HG03064 (cell line): ENCODE measurements around the gene GOLGA1.
"Not testable (repeated sequence)": the region's sequence is repeated elsewhere in the genome, so short reads cannot be mapped to it uniquely, and the experiment has no call there.

Source experiments
- ATAC-seq: cut with Tn5 transposase; IDR thresholded peaks from one replicate; pipeline ENCODE4 v1.9.1; 2021; ENCODE audit warnings: low read depth; ENCODE audit not compliant: unreplicated experiment

Gene GOLGA1

DNA sequence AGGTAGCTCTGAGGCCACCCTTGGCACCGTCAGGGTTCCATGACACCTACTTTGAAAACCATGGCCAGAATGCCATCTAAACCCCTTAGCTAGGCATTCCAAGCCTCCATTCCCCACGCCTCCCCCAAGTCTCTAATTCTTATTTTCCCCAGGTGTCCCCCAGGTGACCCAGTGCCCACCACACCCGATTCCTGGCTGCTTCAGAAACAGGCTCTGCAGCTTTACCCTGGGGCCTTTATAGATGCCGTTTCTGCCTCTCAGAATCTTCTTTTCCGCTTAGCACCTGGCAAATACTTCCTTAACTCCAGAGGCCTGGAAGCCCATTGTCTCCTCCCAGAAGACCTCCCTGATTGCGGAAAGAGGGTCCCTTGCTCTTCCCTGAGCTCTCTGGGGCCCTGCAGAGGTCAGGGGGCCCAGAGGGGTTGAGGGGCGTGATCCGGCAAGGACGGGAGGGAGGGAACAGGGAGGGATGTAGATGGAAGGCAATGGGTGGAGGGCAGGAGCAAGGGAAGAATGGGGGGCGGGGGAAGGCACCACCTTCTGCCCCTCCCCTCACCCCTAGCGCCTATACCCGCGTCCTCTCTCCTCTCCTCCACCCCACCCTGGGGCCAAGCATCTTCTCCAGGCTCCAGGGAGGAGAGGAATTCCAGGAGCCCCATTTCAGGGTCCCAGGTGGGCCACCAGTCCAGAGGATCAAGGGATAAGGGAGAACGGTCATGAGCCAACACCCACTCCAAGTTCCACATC, 99.6 kb downstream of the GOLGA1 start:
- no peak for ATAC-seq

DNA sequence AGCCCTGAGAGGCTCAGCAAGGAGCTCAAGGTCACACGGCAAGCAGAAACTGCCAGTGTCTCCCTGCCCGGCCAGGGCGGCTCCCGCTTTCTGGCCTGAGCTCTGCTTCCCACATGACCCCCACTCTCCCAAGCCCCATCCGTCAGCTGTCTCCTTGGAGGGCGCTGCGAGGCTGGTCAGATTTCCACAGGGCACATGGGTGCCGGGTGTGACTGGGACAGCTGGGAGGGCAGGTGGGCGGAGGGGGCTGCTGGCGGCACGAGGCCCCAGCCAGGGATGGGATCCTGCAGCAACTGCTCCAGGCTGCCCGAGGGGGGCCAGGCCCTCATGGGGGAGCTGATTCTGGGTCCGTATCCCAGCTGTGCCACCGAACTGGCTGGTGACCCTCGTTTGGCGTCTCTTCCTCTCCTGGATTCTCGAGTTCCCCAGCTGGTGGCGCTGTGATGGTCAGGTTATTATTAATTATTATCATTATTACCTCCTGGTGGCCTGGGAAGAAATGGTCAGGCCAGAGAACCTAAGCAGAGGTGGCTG, 100.5 kb downstream of the GOLGA1 start:
- ATAC-seq = no peak

DNA sequence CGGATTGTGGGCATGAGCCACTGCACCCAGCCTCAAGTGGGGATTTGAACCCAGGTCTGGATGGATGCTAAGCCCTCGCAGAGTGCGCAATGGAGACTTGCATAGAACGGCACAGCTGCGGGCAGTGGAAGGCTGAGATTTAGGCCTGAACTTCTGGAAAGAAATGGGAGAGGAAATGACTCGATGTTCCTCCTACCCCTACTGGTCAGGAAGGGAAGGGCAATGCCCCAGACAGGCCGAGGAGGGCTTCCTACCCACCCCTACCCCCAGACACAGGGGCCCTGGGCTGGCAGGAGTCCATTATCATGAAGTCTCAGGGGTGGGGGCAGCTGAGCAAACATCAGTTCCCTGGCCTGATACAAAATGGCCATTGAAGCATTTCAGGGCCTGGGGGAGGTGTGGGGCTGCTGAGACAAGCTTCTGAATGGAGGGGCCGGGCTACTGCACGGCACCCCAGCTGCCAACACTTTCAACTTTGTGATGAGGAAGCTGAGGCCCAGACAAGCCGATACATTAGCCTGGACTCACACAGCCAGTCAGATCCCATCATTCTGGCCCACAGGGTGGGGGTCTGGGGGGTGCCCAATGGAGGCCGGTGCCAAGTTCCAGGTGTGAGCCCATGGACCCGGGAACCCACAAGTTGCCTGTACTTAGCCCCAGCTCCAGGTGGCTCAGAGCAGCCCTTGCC, 101.1 kb downstream of the GOLGA1 start:
- ATAC-seq = no peak

DNA sequence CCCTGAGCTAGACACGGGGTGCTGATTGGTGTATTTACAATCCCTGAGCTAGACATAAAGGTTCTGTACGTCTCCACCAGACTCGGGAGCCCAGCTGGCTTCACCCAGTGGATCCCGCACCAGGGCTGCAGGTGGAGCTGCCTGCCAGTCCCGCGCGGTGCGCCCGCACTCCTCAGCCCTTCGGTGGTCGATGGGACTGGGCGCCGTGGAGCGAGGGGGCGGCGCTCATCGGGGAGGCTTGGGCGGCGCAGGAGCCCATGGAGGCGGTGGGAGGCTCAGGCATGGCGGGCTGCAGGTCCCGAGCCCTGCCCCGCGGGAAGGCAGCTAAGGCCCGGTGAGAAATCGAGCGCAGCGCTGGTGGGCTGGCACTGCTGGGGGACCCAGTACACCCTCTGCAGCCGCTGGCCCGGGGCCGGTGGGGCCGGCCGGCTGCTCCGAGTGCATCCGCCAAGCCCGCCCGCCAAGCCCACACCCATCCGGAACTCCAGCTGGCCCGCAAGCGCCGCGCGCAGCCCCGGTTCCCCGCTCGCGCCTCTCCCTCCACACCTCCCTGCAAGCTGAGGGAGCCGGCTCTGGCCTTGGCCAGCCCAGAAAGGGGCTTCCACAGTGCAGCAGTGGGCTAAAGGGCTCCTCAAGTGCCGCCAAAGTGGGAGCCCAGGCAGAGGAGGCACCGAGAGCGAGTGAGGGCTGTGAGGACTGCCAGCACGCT, 102.2 kb downstream of the GOLGA1 start:
- not testable (repeated sequence) for ATAC-seq

DNA sequence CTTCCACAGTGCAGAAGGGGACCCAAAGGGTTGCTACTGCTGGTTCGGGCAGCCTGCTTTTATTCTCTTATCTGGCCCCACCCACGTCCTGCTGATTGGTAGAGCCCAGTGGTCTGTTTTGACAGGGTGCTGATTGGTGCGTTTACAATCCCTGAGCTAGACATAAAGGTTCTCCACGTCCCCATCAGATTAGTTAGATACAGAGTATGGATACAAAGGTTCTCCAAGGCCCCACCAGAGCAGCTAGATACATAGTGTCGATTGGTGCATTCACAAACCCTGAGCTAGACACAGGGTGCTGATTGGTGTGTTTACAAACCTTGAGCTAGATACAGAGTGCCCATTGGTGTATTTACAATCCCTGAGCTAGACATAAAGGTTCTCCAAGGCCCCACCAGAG, 102.8 kb downstream of the GOLGA1 start:
- not testable (repeated sequence) for ATAC-seq

DNA sequence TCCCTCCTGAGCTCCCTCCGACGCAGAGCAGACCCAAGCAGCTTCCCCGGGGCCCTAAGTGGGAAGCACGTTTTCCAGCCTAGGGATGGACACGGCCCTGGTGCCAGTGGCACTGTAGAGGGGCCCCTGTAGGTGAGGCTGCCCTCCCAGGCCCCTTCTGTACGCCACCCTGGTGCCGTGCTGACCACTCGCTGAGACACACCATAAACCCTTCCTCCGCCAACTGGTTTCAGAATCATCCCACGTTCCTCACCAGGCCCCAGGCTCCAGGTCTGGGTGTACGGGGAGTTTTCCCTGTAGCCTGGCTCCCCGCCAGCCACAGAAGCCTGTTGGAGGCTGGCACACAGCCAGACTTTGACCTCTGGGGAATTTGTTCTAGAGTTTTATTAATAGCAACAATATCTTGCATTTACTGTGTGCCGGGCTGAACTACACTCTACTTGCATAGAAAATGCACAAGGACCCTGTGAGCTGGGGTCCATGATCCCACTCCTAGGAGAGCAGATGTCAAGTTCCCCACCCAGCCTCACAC, 105.8 kb downstream of the GOLGA1 start:
- no peak for ATAC-seq

DNA sequence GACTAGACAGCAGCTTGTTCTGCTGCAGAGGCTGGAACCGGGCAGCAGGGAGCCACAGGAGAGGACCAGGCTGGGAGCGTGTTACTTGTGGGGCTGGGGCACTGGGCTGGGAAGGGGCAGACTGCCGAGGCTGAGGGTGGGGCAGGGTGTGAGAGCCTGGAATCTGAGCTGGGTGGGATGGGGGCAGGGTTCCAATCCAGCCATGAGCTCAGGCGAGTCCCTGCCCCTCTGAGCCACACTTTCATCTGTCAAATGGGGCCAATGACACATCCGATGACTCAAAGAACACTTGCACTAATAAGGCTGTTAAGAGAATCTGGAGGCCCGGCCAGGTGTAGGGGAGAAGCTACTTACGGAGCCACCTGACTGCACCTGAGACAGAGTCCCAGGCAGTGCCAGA, 106.3 kb downstream of the GOLGA1 start:
- no peak for ATAC-seq

DNA sequence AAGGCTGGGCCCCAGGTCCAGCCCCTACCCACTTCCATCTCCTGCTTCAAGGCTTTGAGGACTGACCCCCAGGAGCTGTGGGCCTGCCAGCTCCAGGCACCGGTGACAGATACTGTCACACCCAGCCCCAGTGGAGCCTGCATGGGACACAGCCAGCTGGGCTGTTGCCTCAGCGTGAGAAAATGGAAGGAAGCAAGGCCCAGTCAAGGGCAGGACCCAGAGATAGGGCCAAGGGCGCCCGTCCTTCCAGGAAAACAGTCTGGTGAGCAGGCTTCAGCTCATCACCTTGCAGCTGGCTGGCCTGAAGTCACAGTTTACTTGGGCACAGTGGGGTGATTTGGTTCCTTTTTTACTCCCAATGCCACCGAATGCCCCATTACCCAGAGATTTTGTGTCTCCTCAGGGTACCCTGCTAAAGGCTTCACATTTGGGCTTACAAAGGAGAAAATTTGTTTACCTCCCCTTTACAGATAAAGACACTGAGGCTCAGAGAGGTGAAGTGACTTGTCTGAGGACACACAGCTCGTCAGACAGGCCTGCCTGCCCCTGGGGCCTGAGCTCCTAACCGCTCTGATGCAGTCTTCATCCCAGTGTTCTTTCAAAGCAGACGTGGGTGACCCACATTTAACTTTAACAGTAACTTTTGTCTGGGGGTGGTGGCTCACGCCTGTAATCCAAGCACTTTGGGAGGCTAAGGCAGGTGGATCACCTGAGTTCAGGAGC, 109.1 kb downstream of the GOLGA1 start:
- ATAC-seq = no peak

DNA sequence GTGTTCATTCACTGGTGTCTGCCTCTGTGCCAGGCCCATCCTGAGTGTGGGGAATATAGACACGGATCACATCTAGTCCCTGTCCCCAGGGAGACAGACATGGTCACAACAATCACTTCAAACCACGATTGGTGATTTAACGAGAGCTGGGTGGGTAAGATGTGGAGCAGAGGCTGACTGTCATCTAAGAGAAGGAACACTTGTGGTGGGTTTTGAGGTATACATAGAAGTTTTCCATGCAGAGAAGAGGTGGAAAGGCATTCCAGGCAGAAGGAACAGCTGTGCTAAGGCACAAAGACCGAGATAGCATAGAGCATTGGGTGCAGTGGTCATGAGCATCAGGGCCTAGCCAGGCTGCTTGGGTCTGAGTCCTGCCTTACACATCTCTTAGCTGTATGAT, 110.3 kb downstream of the GOLGA1 start:
- no peak for ATAC-seq

DNA sequence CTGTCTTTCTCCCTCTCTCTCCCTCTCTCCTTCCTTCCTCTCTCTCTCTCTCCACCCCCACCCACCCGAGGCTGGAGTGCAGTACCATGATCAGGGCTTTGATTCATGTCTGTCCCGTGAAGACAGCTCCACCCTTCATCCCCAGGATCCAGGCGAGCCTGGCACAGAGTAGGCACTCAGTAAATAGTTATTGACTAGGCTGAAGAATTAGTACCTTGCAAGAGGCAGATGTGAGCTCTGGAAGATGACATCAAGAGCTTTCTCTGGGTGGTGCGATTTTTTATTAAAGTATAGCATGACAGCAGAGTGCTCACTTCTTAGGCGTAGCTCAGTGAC, 111.6 kb downstream of the GOLGA1 start:
- no peak for ATAC-seq

DNA sequence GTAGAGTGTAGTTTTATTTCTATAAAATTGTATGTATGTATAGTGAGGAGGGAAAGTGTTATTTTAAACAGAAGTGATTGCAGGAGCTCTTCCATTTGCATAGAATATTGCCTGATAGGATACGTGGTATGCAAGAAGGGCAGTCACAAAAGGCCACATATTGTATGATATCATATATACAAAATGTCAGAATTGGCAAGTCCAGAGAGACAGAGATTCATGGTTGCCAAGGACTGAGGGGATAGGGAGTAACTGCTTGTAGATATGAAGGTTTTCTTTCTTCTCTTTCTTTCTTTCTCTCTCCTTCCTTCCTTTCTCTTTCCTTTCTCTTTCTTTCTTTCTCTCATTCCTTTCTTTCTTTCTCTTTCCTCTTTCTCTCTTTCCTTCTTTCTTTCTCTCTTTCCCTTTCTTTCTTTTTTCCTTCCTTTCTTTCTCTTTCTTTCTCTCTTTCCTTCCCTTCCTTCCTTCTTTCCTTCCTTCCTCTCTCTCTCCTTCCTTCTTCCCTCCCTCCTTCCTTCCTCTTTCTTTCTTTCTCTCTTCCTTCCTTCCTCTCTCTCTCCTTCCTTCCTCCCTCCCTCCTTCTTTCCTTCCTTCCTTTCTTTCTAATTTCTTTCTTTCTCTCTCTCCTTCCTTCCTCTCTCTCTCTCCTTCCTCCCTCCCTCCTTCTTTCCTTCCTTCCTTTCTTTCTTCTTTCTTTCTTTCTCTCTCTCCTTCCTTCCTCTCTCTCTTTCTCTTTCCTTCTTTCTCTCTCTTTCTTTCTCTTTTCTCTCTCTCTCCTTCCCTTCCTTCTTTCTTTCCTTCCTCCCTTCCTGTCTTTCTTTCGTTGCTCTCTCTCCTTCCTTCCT, 112.2 kb downstream of the GOLGA1 start:
- ATAC-seq = no peak
